NB4 (cell line): ENCODE results near the gene FKBP5.

Experiments
- MYC ChIP-seq: IDR thresholded peaks from 2 replicates; pipeline ENCODE4 v1.6.1; 2011; ENCODE audit warnings: low read depth, low read length
- POLR2A ChIP-seq: IDR thresholded peaks from 2 replicates; pipeline ENCODE4 v1.6.1; 2011; ENCODE audit warnings: mild to moderate bottlenecking; ENCODE audit not compliant: insufficient read length; ENCODE audit errors: extremely low read depth
- TF ChIP-seq, protein P1 (sequence below): IDR thresholded peaks from one replicate; pipeline ENCODE4 v1.5.1; 2012; ENCODE audit warnings: low read depth, low read length
- TF ChIP-seq, protein P2 (sequence below): IDR thresholded peaks from 2 replicates; pipeline ENCODE4 v1.6.1; 2011; ENCODE audit warnings: low read depth, low read length

DNA sequence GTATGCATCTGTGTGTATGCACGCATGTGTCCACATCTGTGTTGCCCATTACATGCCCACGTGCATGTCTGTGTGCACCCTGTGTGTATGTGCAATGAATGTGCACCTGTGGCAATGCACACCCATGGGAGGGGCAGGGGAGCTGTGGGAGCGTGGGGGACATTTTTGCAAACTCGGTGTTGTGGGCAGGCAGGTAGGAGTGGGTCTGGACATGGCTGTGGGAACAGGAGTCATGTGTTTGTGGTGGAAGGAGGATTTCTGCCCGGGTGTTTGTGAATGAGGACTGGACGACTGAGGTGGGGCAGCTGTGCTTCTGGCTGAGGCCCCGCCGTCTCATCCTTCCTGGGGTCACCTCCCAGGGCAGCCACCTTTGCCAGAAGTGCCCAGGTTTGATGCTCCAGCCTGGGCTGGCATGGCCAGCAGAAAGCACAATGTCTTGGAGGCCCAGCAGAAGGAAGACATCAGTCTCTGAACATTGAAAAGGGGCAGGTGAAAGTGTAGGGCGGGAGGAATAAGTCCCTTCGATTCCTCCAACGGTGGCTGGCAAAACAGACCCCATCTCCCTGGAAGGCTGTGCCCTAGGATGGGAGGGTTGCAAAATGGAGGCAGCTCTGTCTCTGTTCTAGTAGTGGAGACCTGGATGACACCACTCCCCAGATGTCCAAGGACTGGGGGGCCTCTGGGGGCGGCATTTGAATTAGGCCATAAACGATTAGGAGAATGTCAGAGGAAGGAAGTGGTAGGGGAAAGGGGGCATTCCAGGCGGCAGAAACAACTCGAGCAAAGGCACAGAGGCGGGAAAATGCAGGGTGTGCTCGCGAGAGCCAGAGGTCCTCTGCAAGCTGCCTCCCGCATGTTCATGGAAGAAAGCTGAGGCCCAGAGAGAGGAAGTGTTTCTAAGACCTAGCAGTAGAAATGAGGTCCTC is 29.0 kb upstream of the FKBP5 start:
- TF ChIP-seq POLR2A (no peak), MYC (no peak)
- TF ChIP-seq, protein P1, sequence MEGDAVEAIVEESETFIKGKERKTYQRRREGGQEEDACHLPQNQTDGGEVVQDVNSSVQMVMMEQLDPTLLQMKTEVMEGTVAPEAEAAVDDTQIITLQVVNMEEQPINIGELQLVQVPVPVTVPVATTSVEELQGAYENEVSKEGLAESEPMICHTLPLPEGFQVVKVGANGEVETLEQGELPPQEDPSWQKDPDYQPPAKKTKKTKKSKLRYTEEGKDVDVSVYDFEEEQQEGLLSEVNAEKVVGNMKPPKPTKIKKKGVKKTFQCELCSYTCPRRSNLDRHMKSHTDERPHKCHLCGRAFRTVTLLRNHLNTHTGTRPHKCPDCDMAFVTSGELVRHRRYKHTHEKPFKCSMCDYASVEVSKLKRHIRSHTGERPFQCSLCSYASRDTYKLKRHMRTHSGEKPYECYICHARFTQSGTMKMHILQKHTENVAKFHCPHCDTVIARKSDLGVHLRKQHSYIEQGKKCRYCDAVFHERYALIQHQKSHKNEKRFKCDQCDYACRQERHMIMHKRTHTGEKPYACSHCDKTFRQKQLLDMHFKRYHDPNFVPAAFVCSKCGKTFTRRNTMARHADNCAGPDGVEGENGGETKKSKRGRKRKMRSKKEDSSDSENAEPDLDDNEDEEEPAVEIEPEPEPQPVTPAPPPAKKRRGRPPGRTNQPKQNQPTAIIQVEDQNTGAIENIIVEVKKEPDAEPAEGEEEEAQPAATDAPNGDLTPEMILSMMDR, result no peak
- TF ChIP-seq, protein P2, sequence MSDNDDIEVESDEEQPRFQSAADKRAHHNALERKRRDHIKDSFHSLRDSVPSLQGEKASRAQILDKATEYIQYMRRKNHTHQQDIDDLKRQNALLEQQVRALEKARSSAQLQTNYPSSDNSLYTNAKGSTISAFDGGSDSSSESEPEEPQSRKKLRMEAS, result peak; percentile 27; the same call in 1 of the 2 replicates
